Dermis blood vessel endothelial cell (primary cell): ENCODE data around the gene POLR2J. TPM values are rescaled to one million over a fixed set of nuclear protein-coding genes. Genes with fewer than 3 reads are reported as not detected.
"Not testable (repeated sequence)": the region's sequence is repeated elsewhere in the genome, so short reads cannot be mapped to it uniquely, and the experiment has no call there.

ENCODE experiments used
- DNase-seq: peaks from one replicate; pipeline ENCODE4 v3.0.0; 2010
- total RNA-seq: library from RNA; depleted of rRNA; stranded (reverse); fragments of >200 nt; gene quantifications from 2 replicates; pipeline ENCODE4 v1.2.3, GENCODE V29; 2014

POLR2J gene
- total RNA-seq, 1 donor from 2014 or later: 19.9 TPM

DNA sequence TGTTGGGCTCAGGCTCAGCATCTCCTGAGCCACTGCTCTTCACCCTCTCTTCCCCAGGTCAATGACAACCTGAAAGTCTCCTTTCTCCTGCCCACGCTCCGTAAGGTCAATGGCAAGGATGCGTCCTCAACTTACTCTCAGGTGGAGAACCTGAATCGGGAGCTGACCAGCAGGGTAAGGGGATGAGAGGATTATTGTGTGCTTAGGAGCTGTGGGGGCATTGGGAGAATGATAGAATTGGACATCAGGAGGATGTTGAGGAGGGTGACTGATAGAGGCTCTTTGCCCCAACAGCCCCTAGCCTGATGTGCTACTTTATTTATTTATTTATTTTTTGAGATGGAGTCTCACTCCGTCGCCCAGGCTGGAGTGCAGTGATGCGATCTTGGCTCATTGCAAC, 12.6 kb downstream of the POLR2J start:
- DNase-seq: no peak

DNA sequence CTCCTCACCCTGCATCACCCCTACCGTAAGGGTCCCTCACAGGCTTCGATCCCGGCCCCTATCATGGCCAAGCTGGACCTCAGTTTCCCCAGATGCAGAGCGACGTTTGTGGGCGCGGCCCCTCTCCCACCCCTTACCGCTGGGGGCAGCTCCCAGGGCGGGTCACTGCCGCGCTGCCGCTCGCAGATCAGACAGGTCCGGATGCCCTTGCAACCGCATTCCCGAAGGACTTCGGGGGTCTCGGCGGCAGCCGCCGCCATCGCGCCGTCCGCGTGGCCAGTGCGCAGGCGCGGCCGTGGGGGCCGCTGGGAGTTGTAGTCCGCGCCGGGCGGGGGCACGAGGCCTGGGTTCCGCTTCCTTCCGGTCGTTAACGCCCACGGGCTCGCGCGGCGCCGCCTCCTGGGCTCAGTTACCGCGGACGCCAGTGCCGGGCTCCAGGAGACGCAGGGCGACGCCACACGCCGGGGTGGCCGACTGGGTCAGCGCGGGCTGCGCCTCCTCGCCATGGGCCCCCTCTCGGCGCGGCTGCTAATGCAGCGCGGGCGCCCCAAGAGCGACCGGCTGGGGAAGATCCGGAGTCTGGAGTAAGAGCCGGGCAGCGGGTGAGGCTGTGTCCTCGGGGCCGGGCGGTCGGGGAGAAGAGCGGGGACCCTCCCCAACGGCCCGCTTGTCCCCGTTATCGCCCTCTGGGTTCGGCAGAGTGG, 14.0 kb downstream of the POLR2J start, which contains the start of the genes ALKBH4 and LRWD1:
Gene ALKBH4 (minus strand): TSS at position 287 of the 704 bp plus-strand sequence. CDS start 27 bp downstream, at position 260.
Gene LRWD1 (plus strand): TSS at position 408 of the 704 bp plus-strand sequence. CDS start 97 bp downstream, at position 505.
- peak; percentile 93 for DNase-seq

DNA sequence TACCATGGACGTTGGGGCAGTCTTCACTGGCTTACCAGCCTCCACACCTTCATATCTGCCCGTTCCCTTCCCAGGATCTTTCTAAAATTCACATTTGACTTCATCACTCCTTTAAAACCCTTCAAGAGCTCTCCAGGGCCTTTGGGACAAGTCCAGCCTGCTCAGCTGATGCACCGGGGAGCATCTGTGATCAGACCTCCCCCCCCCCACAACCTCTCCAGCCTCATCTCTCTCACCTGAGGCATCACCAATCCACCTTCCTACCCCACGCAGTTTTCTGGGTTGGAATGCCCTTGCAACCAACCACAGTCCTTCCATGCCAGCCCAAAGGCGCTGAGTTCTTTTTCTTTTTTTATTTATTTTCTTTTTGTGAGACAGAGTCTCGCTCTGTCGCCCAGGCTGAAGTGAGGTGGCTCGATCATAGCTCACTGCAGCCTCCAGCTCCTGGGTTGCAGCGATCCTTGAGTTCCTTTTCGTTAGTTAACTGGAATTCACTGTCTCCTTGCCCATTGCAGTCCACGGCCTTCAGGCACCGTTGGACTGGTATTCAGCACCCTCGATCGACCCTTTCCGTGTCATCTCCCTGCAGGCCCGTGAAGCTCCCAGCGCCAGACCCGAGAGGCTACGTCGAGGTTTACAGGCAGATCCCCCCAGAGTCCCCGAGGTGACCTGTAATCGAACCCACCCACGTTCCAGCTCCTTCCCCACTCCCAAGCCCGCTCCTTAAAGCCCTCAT, 14.7 kb downstream of the POLR2J start:
- DNase-seq: peak; percentile 22

DNA sequence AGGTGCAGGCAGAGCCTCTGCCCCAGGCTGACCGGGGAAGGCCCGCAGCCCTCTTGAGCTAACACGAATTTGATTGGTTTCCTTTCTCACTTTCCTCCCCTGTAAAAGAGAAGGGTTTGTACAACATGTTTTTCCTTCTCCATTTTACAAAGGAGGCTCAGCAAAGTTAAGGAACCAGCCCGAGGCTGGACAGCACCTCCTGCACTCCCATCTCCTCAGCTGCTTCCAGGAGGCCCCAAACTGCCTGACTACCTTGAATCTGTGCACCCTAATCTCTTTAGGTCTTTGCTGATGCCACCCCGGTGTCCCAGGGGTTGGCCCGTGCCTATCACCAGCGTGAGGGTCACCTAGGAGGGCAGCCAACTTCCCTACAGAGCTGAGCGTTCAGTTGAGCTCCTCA, 18.3 kb downstream of the POLR2J start:
- no peak for DNase-seq

DNA sequence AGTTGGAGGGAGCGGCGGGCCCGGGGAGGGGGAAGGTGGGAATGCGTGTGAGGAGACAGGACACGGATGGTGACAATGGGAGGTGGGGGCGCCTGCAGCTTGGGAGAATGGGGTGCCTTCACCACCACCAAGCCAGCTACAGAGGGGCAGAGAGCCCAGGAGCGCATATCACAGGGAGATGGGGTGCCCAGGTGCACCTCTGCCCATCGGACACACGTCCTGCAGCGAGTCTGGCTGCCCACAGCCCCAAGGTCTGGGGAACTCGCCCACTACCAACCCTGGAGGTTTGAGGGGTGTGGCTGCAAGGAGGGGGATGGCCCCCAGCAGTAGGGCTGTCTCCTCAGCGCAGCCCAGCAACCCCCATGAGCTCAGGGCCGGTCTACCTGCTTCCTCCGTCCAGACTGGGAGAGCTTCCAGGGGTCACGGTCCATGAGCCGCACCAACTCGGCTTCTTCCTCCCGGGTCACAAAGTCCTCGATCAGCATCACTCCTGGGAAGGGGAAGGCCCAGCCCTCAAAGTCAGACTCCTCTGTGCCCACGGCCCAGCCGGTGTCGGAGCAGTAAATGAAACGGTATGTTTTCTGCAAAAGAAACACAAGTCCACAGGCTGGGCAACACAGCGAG, 19.4 kb downstream of the POLR2J start:
- DNase-seq: no peak

DNA sequence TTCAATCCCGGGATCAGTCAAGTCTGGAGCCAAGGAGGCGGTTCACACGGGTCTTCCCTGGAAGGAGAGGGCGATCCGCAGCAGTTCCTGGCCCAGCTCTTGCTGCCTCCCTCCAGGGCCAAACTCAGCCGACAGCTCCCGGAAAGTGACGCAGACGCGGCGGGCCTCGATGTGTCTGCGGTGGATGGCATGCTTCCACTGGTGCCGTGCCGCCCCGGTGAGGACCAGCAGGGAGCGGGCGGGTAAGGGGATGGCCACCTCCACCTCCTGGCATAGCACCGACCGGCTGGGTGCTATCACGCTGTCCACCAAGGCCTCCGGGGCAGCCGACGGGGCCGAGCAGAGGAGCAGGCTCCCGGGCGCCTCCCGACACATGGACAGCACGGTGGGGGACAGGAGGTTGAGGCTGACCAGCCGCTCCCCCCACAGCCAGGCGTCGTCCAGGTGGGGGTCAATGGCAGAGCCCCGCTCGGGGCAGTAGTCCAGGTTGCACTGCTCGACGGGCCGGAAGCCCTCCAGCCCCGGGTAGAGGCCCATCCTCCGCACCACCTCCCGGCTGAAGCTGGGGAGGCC, 21.3 kb downstream of the POLR2J start:
- no peak for DNase-seq

DNA sequence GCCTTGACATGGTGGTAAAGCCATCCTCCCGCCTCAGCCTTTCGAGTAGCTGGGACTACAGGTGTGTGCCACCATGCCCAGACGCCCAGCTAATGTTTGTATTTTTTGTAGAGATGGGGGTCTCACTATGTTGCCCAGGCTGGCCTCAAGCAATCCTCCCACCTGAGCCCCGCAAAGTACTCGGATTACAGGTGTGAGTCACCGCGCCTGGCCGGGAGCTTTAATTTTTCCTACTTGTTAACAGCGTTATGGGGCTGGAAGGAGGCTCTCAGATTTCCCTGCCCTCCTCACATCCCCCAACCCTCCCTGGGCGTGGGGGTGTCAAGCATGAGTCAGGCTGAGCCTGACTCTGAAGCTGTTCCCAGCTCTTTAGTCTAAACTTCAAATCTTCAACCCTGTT, 22.4 kb downstream of the POLR2J start:
- no peak for DNase-seq

DNA sequence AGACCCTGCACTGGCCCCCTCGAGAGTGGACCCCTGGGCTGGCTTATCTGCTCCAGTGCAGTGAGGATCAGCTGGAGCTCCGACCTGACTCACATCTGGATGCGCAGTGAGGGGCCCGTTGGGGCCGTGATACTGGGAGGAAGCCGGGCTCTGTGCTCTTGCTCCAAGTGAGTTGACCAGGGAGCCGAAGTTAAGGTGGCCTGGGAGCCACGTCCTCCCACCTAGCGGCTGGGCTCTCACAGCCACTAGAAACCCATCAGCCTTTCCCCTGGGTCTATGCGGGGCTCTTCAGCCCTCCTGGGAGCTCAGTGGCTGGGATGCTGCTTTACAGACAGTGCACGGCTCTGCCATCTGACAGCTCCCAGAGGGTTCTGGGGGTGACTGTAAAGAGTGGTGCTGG, 23.1 kb downstream of the POLR2J start:
- DNase-seq: no peak

DNA sequence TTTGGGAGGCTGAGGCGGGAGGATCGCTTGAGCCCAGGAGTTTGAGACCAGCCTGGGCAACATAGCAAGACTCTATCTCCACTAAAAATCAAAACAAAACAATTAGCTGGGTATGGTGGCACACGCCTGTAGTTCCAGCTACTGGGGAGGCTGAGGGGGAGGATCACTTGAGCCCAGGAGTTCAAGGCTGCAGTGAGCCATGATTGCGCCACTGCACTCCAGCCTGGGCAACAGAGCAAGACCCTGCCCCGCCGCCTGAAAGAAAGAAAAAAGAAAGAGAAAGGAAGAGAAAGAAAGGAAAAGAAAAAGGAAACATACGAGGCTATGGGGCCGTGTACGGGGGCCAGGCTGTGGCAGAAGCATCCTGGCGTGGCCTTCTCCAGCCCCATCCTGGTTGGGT, 23.8 kb downstream of the POLR2J start:
- not testable (repeated sequence) for DNase-seq

DNA sequence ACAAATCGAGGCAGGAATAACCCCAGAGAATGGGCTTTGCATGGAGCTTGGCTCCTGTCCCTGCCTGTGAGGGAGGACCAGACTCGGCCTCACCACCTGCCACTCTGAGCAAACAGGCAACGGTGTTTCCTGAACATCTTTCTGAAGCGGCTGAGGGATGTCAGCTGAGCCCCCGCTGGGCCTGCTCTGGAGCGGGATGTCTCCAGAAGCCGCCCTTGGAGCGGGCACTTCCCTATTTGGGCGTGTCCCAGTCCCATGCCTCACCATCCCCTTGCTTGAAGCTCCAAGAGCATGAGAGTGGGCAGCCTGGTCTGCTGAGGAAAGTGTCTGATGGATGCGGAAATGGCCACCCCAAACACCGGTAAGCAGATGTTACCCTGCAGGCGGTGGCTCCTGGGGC, 24.3 kb downstream of the POLR2J start:
- DNase-seq: no peak

DNA sequence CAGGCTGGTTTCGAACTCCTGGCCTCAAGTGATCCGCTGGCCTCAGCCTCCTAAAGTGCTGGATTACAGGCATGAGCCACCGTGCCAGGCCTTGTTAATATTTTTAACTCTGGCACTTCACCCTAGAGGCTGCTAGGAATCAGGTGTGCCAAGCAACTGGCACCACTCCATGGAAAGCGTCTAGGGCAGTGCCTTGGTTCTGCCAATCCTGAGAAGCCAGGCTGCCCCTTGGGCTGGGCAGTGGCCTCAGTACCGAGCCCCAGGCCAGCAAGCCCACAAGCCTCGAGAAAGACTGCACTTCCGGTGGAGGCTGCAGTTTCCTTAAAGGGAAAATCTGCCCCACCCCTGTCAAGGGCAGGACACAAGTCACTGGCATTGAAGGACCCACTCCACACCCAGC, 25.4 kb downstream of the POLR2J start:
- no peak for DNase-seq

DNA sequence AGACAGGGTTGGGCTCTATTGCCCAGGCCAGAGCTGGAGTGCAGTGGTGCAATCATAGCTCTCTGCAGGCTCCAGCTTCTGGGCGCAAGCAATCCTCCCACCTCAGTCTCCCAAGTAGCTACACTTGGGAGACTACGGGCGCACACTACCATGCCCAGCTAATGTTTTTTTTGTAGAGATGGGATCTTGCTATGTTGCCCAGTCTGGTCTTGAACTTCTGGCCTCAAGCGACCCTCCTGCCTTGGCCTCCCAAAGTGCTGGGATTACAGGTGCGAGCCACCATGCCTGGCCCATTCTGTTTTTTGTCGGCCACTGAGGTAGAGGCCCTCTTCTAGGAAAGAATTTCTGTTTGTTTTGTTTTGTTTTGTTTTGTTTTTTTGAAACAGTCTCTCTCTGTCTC, 26.3 kb downstream of the POLR2J start:
- no peak for DNase-seq

DNA sequence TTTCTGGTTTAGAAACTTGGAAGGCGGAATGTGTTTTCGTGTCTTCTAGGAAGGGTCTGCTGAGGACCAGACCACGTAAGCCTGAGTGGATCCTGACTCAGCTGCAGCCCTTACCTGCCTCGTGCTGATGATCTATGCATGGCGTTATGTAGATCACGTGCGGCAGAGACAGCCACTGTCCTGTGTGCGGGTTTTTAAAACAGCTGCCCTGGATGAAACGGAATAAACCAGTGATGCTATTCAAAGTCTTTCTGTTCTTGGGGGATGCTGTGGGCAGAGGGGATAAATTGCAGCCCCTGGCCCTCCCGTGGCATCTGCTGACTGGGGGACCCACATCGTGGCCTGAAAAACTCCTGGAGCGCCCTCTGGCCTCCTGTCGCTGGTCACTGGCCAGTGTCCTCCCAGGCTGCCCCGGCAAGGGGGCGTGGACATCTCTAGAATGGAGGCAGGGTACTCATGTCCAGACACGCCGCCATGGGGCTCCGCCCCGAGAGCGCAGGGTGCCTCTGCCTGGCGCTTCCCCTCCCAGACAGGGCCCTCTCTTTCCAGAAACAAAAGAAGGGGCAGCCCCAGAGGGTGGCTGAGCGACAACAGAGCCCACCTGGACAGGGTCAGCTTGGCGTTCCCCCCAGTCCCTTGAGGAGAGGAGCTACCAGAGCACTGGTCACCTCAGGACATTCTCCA, 27.2 kb downstream of the POLR2J start:
- DNase-seq: peak; percentile 43

DNA sequence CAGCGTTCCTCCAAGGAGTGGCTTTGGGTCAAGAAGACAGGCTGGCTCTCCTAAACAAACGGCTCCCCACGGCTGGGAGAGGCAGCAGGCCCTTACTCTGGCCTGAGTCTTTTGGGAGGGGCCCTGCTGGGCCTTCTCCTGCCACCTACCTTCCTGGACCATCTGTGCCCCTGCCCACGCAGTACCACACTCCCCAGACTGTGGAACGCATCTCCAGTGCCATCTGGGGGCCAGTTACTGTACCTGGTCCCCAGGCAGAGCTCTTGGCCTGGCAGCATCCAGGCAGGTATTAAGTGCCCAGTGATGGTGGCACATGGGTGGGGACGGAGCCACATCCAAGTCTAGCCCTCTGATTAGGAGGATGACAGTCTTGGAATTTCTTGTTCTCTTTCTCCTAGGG, 28.5 kb downstream of the POLR2J start:
- peak; percentile 44 for DNase-seq

DNA sequence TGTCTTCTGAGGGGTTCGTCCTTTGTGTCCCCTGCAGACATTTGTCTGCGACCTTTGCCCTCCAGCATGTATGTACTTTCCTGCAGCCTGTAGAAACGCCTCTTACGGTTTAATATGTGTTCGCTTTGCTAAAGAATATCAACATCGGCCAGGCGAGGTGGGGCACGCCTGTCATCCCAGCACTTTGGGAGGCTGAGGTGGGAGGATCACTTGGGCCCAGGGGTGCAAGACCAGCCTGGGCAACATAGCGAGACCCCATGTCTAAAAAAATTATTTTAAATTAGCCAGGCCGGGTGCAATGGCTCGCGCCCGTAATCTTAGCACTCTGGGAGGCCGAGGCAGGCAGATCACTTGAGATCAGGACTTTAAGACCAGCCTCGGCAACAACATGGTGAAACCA, 29.6 kb downstream of the POLR2J start:
- no peak for DNase-seq

DNA sequence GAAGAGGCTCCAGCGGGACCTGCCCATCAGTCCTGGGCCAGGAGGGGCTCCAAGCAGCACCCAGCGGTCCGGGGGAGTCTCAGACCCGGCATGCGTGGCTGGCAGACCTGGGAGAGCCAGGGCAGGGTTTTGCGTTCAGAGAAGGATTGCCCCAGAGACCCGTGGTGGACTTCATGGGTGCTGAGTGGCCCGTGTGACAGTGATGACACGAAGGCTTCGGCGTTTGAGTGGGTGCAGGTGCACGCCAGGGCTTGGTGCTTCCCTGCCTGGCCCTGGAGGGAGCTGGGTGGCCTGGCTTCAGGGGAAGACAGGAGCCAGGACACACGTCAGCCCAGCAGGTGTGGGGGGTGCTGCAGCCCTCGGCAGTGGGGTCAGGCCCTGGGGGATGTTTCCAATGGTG, 31.4 kb downstream of the POLR2J start:
- no peak for DNase-seq

DNA sequence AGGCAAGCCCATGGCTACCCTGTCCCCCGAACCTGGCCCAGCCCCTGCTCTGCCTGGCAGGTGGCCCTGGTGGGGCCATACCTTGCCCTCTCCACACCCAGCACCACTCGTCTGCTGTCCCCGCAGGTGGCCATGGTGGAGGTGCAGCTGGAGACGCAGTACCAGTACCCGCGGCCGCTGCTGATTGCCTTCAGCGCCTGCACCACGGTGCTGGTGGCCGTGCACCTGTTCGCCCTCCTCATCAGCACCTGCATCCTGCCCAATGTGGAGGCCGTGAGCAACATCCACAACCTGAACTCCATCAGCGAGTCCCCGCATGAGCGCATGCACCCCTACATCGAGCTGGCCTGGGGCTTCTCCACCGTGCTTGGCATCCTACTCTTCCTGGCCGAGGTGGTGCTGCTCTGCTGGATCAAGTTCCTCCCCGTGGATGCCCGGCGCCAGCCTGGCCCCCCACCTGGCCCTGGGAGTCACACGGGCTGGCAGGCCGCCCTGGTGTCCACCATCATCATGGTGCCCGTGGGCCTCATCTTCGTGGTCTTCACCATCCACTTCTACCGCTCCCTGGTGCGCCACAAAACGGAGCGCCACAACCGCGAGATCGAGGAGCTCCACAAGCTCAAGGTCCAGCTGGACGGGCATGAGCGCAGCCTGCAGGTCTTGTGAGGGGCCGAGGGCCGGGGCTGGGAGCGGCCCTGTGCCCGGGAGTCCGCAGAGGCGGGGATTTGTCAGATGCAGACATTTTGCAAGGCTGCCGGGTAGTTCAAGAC, 32.1 kb downstream of the POLR2J start:
- no peak for DNase-seq

DNA sequence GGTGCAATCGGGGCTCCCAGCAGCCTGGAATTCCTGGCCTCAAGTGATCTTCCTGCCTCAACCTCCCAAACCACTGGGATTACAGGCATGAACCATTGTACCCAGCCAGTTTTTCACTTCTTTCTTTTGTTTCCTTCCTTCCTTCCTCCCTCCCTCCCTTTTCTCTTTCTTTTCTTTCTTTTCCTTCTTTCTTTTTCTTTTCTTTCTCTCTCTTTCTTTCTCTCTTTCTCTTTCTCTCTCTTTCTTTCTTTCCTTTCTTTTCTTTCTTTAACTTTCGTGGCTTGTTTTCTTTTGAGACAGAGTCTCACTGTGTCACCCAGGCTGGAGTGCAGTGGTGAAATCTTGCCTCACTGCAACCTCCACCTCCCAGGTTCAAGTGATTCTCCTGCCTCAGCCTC, 33.0 kb downstream of the POLR2J start:
- no peak for DNase-seq

DNA sequence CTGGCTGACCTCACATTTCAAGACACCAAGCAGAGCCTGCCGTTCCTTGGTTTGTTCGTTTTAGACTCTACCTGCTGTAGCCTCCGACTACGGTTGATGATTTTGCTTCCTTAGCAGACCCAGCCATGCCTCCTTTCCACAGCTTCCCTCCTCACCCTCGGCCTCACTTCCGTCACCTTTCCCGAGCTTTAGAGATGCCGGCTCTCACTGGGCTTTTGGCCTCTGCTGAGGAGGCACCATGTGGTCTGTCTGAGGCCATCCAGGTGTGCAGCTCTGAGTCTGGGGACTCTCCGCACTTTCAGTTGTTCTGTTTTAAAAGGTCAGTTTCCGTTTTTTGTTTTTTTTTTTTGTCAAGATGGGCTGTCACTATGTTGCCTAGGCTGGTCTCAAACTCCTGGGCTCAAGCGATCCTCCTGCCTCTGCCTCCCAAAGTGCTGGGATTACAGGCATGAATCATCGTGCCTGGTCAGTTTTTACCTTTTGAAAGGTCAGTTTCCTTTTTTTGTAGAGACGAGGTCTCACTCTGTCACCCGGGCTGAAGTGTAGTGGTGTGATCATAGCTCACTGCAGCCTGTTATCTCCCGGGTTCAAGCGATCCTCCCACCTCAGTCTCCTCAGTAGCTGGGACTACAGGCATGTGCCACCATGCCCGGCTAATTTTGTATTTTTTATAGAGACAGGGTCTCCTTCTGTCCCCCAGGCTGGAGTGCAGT, 33.6 kb downstream of the POLR2J start:
- DNase-seq: no peak

DNA sequence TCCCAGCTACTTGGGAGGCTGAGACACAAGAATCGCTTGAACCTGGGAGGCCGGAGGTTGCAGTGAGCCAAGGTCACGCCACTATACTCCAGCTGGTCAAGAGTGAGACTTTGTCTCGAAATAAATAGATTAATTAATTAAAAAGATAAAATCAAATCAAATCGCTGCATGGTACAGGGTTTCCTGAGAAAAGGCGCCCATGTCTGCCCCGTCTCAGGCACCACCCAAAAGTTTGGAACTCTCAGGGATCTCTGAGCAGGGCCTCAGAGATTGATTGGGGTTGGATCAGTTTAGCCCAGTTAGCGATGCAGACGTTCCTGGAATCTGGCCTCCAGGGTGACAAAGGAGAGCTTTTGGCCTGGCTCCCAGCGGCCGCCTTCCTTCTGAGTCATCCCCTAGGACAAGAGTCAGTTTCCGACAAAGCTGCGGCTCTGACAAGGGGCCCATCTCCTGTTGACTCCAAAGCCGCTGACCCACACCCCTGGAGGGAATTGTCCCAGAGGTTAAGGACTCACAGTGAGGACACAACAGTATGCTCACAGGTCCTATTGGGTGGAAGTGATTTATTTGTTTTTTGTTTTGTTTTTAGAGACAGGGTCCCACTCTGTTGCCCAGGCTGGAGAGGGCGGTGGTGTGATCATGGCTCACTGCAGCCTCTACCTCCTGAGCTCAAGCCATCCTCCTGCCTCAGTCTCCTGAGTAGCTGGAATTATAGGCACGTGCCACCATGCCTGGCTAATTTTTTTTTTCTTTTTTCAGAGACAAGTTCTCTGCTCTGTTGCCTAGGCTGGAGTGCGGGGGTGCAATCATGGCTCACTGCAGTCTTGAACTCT, 38.5 kb downstream of the POLR2J start:
- DNase-seq: peak; percentile 94
